Measurements from ENCODE around the gene SEMA7A.

The SEMA7A gene

DNA sequence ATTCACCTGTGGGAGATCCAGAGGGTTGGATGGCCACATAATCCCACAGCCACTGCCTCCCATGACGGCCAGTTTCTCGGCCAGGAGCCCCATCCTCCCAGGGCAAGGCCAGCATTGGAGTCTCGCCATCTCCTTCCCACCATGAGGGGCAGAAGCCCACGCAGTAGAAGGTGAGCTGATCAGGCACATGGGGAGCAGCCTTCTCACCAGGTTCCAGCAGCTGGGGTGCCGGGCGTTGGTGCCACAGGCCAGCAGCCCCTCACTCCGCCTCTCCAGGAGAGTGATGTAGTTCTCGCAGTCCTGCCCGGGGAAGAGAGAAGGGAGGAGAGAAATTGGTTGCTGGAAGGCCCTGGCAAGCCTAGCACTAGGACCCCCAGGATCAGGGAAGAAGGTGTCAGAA is 16.1 kb downstream of the SEMA7A start:
- no peaks in the 10 kb centered on the region for H3K9me3 ChIP-seq (ENCODE audit: low read length)
- H3K4me3 ChIP-seq (ENCODE audit: low read depth, low read length, poor library complexity, severe bottlenecking), result no peak overlapping the region
- H2AFZ ChIP-seq (ENCODE audit: low read length), result no peak overlapping the region
- no peaks in the 10 kb centered on the region for H3K36me3 ChIP-seq (ENCODE audit: insufficient read depth, low read length)
- peaks cover 12% of the 10 kb centered on the region; the same call in 1 of the 2 replicates for H3K27me3 ChIP-seq (ENCODE audit: insufficient read depth, low read length)
- no peaks in the 10 kb centered on the region for H3K79me2 ChIP-seq (ENCODE audit: insufficient read depth, low read length)
- no peaks in the 10 kb centered on the region for H3F3A ChIP-seq (ENCODE audit: insufficient read depth, low read length)
- no peaks in the 10 kb centered on the region for H3K4me1 ChIP-seq (ENCODE audit: insufficient read depth, low read length, severe bottlenecking)
- TF ChIP-seq EZH2 (IDR thresholded peaks at IDR 0.05; ENCODE audit: borderline replicate concordance, low read length), result no peak
- TF ChIP-seq, protein P1, sequence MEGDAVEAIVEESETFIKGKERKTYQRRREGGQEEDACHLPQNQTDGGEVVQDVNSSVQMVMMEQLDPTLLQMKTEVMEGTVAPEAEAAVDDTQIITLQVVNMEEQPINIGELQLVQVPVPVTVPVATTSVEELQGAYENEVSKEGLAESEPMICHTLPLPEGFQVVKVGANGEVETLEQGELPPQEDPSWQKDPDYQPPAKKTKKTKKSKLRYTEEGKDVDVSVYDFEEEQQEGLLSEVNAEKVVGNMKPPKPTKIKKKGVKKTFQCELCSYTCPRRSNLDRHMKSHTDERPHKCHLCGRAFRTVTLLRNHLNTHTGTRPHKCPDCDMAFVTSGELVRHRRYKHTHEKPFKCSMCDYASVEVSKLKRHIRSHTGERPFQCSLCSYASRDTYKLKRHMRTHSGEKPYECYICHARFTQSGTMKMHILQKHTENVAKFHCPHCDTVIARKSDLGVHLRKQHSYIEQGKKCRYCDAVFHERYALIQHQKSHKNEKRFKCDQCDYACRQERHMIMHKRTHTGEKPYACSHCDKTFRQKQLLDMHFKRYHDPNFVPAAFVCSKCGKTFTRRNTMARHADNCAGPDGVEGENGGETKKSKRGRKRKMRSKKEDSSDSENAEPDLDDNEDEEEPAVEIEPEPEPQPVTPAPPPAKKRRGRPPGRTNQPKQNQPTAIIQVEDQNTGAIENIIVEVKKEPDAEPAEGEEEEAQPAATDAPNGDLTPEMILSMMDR (IDR thresholded peaks at IDR 0.05; ENCODE audit: low read length), result no peak
- no peaks in the 10 kb centered on the region for H3K9me2 ChIP-seq (ENCODE audit: low read depth, low read length)
- no peak overlapping the region for H3K4me2 ChIP-seq (ENCODE audit: low read length)
- no peak overlapping the region for H3K27ac ChIP-seq (ENCODE audit: low read depth, low read length, poor library complexity, severe bottlenecking)
- no peak overlapping the region for H3K9ac ChIP-seq (ENCODE audit: low read length)
- no peaks in the 10 kb centered on the region for H4K20me1 ChIP-seq (ENCODE audit: insufficient read depth, low read length)

DNA sequence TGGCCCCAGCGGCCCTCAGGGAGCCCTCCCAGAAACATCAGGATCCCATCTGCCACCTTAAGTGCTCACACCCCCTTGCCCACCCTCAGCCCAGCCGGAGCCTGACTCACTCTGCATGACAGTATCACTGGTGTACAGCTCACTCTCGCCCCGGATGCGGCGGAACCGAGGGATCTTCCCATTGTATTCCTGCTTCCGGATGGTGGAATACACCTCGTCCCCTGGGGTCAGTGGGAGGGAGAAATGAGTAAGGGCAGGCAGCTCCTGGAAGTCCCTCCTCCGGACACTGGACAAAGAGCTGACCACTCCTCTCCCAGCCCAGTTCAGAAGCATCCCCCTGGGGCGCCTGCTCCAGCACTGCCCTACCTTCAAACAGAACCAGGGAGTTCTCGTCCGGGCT is 16.5 kb downstream of the SEMA7A start:
- H3K27ac ChIP-seq (ENCODE audit: low read depth, low read length, poor library complexity, severe bottlenecking), result no peak overlapping the region
- H3K4me3 ChIP-seq (ENCODE audit: low read depth, low read length, poor library complexity, severe bottlenecking), result no peak overlapping the region
- TF ChIP-seq EZH2 (IDR thresholded peaks at IDR 0.05; ENCODE audit: borderline replicate concordance, low read length), result no peak
- TF ChIP-seq, protein P1 (IDR thresholded peaks at IDR 0.05; ENCODE audit: low read length), result no peak
- H3K27me3 ChIP-seq (ENCODE audit: insufficient read depth, low read length), result peaks cover 12% of the 10 kb centered on the region; the same call in 1 of the 2 replicates
- H3K36me3 ChIP-seq (ENCODE audit: insufficient read depth, low read length), result no peaks in the 10 kb centered on the region
- no peaks in the 10 kb centered on the region for H3F3A ChIP-seq (ENCODE audit: insufficient read depth, low read length)
- H2AFZ ChIP-seq (ENCODE audit: low read length), result no peak overlapping the region
- no peaks in the 10 kb centered on the region for H3K4me1 ChIP-seq (ENCODE audit: insufficient read depth, low read length, severe bottlenecking)
- no peak overlapping the region for H3K4me2 ChIP-seq (ENCODE audit: low read length)
- no peak overlapping the region for H3K9ac ChIP-seq (ENCODE audit: low read length)
- H3K9me2 ChIP-seq (ENCODE audit: low read depth, low read length), result no peaks in the 10 kb centered on the region
- no peaks in the 10 kb centered on the region for H3K9me3 ChIP-seq (ENCODE audit: low read length)
- no peaks in the 10 kb centered on the region for H3K79me2 ChIP-seq (ENCODE audit: insufficient read depth, low read length)
- H4K20me1 ChIP-seq (ENCODE audit: insufficient read depth, low read length), result no peaks in the 10 kb centered on the region

DNA sequence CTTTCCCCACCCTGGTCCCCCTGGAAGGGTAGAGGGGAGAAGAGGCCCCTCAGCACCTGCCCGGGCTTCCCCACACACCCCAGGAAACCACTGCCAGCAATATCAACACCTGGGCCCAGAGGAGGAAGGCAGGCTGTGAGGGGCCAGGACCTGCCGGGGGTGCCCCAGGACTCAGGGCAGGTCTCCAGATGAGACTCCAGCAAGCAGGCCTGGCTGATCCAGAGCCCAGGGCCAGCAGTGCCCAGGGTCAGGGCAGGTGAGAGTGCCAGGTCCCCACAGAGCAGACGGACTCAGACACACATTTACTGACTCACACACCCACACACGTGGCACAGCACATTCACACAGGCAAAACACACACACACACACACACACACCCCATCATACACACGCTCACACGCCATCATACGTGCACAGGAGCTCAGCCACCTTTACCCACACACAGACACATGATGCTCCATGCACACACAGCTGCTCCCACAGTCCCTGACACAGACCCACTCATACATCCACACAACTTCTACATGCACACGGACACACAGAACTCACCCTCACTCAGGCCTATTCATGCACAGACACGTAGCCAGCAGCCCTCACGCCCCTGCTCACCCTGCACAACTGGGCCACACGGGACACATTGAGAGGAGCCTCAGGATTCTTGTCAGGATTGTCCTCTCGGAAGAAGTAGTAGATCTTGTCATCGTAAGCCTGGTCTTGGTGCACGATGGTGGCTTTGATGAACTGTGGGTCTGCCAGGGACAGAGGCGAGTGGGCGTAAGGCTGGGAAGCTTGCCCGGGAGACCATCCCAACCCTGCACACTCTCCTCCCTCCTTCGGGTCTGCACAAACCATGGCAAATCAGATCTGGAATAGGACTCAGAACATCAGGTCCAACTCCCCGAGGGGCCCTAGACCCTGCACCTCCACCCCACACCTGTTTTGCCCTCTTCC is 17.5 kb downstream of the SEMA7A start:
- Histone ChIP-seq H3K27me3 (ENCODE audit: insufficient read depth, low read length) (peaks cover 7% of the 10 kb centered on the region; the same call in 1 of the 2 replicates), H3K4me3 (ENCODE audit: low read depth, low read length, poor library complexity, severe bottlenecking) (no peak overlapping the region), H2AFZ (ENCODE audit: low read length) (no peak overlapping the region), H3K4me1 (ENCODE audit: insufficient read depth, low read length, severe bottlenecking) (no peaks in the 10 kb centered on the region), H4K20me1 (ENCODE audit: insufficient read depth, low read length) (no peaks in the 10 kb centered on the region), H3K4me2 (ENCODE audit: low read length) (no peak overlapping the region), H3K9me2 (ENCODE audit: low read depth, low read length) (no peaks in the 10 kb centered on the region), H3F3A (ENCODE audit: insufficient read depth, low read length) (no peaks in the 10 kb centered on the region), H3K9ac (ENCODE audit: low read length) (no peak overlapping the region), H3K36me3 (ENCODE audit: insufficient read depth, low read length) (no peaks in the 10 kb centered on the region), H3K79me2 (ENCODE audit: insufficient read depth, low read length) (no peaks in the 10 kb centered on the region), H3K9me3 (ENCODE audit: low read length) (no peaks in the 10 kb centered on the region), H3K27ac (ENCODE audit: low read depth, low read length, poor library complexity, severe bottlenecking) (no peak overlapping the region)
- TF ChIP-seq EZH2 (IDR thresholded peaks at IDR 0.05; ENCODE audit: borderline replicate concordance, low read length), result no peak
